ENCODE data around the gene PLB1. TPM values are rescaled to one million over a fixed set of nuclear protein-coding genes. Genes with fewer than 3 reads are reported as not detected.

The PLB1 gene
- polyA plus RNA-seq, 3 donors: 20.2 to 35.8 (median 23.9) TPM

- peaks cover 72 to 94% of the 10 kb centered on the region in 2 donors for H3K4me1 ChIP-seq (ENCODE audit: control insufficient read depth in 1 of 2, insufficient read depth in 2 of 2, low read length in 2 of 2)
- no peak for DNase-seq
- peaks cover 0 to 8% (median 3%) of the 10 kb centered on the region in 7 donors for H3K9me3 Mint-ChIP-seq
These were observed 30.5 kb upstream of the PLB1 start for GRCh38 chr2:28465148-28465885.

GRCh38 chr2:28469304-28469703 lies 26.6 kb upstream of the PLB1 start:
- peaks cover 64 to 78% of the 10 kb centered on the region in 2 donors for H3K4me1 ChIP-seq (ENCODE audit: control insufficient read depth in 1 of 2, insufficient read depth in 2 of 2, low read length in 2 of 2)

More at GRCh38 chr2:28465148-28465885, 30.5 kb upstream of the PLB1 start:
- Histone ChIP-seq H3K36me3 (replicated peaks in 1 of 2; ENCODE audit: control insufficient read depth in 1 of 2, insufficient read depth in 2 of 2, low read length in 2 of 2) (no peaks in the 10 kb centered on the region), H3K9ac (ENCODE audit: insufficient read depth, low read length, poor library complexity, severe bottlenecking) (no peak overlapping the region), H3K4me2 (replicated peaks; ENCODE audit: extremely low read depth, low read length, poor library complexity, severe bottlenecking) (no peak overlapping the region), H3K27me3 (ENCODE audit: control insufficient read depth in 2 of 2, insufficient read depth in 2 of 2, low read length in 2 of 2) (no peaks in the 10 kb centered on the region), H3K9me3 (replicated peaks in 1 of 2; ENCODE audit: control insufficient read depth in 1 of 2, insufficient read depth in 1 of 2, low read length in 2 of 2) (no peaks in the 10 kb centered on the region), H3K27ac (ENCODE audit: low read depth in 1 of 2, low read length in 2 of 2) (peak overlapping the region; percentile 73 to 88), H3K79me2 (ENCODE audit: insufficient read depth, low read length) (no peaks in the 10 kb centered on the region), H2AFZ (ENCODE audit: insufficient read depth, low read depth, low read length, poor library complexity, severe bottlenecking) (no peak overlapping the region), H3K4me3 (replicated peaks in 1 of 3; ENCODE audit: low read depth in 2 of 3, low read length in 3 of 3) (peak overlapping the region in 1 of 3 experiments; percentile 46), H4K20me1 (ENCODE audit: insufficient read depth, low read length) (no peaks in the 10 kb centered on the region)
- Mint-ChIP-seq H3K4me1 (peaks cover 85% of the 10 kb centered on the region), H3K27me3 (ENCODE audit: low read depth in 3 of 3) (no peaks in the 10 kb centered on the region), H3K36me3 (peaks cover 0 to 5% of the 10 kb centered on the region in 2 donors), H3K27ac (peak overlapping the region; percentile 83 to 97 (median 95)), H3K4me3 (no peak overlapping the region)
- intact Hi-C loops (cut with micrococcal nuclease): no loop called here
- WGBS (ENCODE audit: insufficient coverage): 92% methylated on average over 1 of the region's 8 CpGs
- TF ChIP-seq CTCF (IDR thresholded peaks at IDR 0.05): no peak

More at GRCh38 chr2:28469304-28469703, 26.6 kb upstream of the PLB1 start:
- Mint-ChIP-seq H3K36me3 (no peaks in the 10 kb centered on the region), H3K9me3 (peaks cover 0 to 9% (median 3%) of the 10 kb centered on the region in 7 donors), H3K4me1 (peaks cover 72% of the 10 kb centered on the region), H3K4me3 (peak overlapping the region in 1 of 2 donors; percentile 23), H3K27ac (peak overlapping the region; percentile 59 to 91 (median 86)), H3K27me3 (ENCODE audit: low read depth in 3 of 3) (no peaks in the 10 kb centered on the region)
- no peaks in the 10 kb centered on the region for H3K9me3 ChIP-seq (replicated peaks in 1 of 2; ENCODE audit: control insufficient read depth in 1 of 2, insufficient read depth in 1 of 2, low read length in 2 of 2)
- peak overlapping the region; percentile 46 for H3K4me2 ChIP-seq (replicated peaks; ENCODE audit: extremely low read depth, low read length, poor library complexity, severe bottlenecking)
- no peaks in the 10 kb centered on the region for H3K27me3 ChIP-seq (ENCODE audit: control insufficient read depth in 2 of 2, insufficient read depth in 2 of 2, low read length in 2 of 2)
- no peak overlapping the region for H3K9ac ChIP-seq (ENCODE audit: insufficient read depth, low read length, poor library complexity, severe bottlenecking)
- no peaks in the 10 kb centered on the region for H3K79me2 ChIP-seq (ENCODE audit: insufficient read depth, low read length)
- peak overlapping the region; percentile 51 to 78 for H3K27ac ChIP-seq (ENCODE audit: low read depth in 1 of 2, low read length in 2 of 2)
- no peaks in the 10 kb centered on the region for H4K20me1 ChIP-seq (ENCODE audit: insufficient read depth, low read length)
- DNase-seq: peak in 1 of 3 donors; percentile 20
- intact Hi-C loops (cut with micrococcal nuclease): no loop called here
- no peak for TF ChIP-seq CTCF (IDR thresholded peaks at IDR 0.05)
- H3K36me3 ChIP-seq (replicated peaks in 1 of 2; ENCODE audit: control insufficient read depth in 1 of 2, insufficient read depth in 2 of 2, low read length in 2 of 2): no peaks in the 10 kb centered on the region
- peak overlapping the region in 1 of 3 experiments; percentile 30 for H3K4me3 ChIP-seq (replicated peaks in 1 of 3; ENCODE audit: low read depth in 2 of 3, low read length in 3 of 3)
- peak overlapping the region; percentile 37 for H2AFZ ChIP-seq (ENCODE audit: insufficient read depth, low read depth, low read length, poor library complexity, severe bottlenecking)
